GM19035 (cell line): ENCODE measurements around the gene ZNF641.

ENCODE experiments used
- ATAC-seq: cut with Tn5 transposase; IDR thresholded peaks from one replicate; pipeline ENCODE4 v1.9.1; 2021; ENCODE audit not compliant: unreplicated experiment

ZNF641 gene

GRCh38 chr12:48350249-48351021, at the start of gene ZNF641:
ZNF641 (minus strand) TSS chr12:48350919; CDS start chr12:48348090, 2,829 bp downstream.
- ATAC-seq: peak; percentile 80

GRCh38 chr12:48390026-48390425, 39.3 kb upstream of the ZNF641 start:
- ATAC-seq: no peak

- ATAC-seq: no peak
Measured at GRCh38 chr12:48389409-48389808, 38.7 kb upstream of the ZNF641 start.

- no peak for ATAC-seq
Measured at GRCh38 chr12:48388938-48389337, 38.2 kb upstream of the ZNF641 start.

- ATAC-seq: no peak
Measured at GRCh38 chr12:48388460-48388859, 37.7 kb upstream of the ZNF641 start.

- no peak for ATAC-seq
Measured at GRCh38 chr12:48380596-48380995, 29.9 kb upstream of the ZNF641 start.

- ATAC-seq: no peak
Measured at GRCh38 chr12:48379794-48380193, 29.1 kb upstream of the ZNF641 start.

GRCh38 chr12:48377646-48378045, 26.9 kb upstream of the ZNF641 start:
- ATAC-seq: no peak

- no peak for ATAC-seq
Measured at GRCh38 chr12:48374164-48374563, 23.4 kb upstream of the ZNF641 start.

- ATAC-seq: no peak
Measured at GRCh38 chr12:48366131-48366530, 15.4 kb upstream of the ZNF641 start.

GRCh38 chr12:48361664-48362339, 11.1 kb upstream of the ZNF641 start:
- no peak for ATAC-seq

GRCh38 chr12:48358937-48359513, 8.3 kb upstream of the ZNF641 start:
- ATAC-seq: no peak

GRCh38 chr12:48356041-48356768, 5.5 kb upstream of the ZNF641 start:
- no peak for ATAC-seq

GRCh38 chr12:48352157-48352760, 1.5 kb upstream of the ZNF641 start:
- no peak for ATAC-seq

- ATAC-seq: peak; percentile 53
Measured at GRCh38 chr12:48351022-48351708, 446 bp upstream of the ZNF641 start.

GRCh38 chr12:48349471-48349870, 1.2 kb downstream of the ZNF641 start:
- no peak for ATAC-seq

- no peak for ATAC-seq
Measured at GRCh38 chr12:48342980-48343379, 7.7 kb downstream of the ZNF641 start.

GRCh38 chr12:48340943-48341342, 9.8 kb downstream of the ZNF641 start:
- no peak for ATAC-seq

GRCh38 chr12:48339442-48340117, 11.1 kb downstream of the ZNF641 start:
- no peak for ATAC-seq

GRCh38 chr12:48336564-48336963, 14.2 kb downstream of the ZNF641 start:
- no peak for ATAC-seq
